Measurements from ENCODE around the gene CWC25. TPM values are rescaled to one million over a fixed set of nuclear protein-coding genes. Genes with fewer than 3 reads are reported as not detected.

The CWC25 gene
- total and polyA plus RNA-seq, 2 of the 13 experiments (the other 11 are each of a cell fraction or from before 2014, with no cell fraction given): 15.6 to 22.7 TPM

DNA sequence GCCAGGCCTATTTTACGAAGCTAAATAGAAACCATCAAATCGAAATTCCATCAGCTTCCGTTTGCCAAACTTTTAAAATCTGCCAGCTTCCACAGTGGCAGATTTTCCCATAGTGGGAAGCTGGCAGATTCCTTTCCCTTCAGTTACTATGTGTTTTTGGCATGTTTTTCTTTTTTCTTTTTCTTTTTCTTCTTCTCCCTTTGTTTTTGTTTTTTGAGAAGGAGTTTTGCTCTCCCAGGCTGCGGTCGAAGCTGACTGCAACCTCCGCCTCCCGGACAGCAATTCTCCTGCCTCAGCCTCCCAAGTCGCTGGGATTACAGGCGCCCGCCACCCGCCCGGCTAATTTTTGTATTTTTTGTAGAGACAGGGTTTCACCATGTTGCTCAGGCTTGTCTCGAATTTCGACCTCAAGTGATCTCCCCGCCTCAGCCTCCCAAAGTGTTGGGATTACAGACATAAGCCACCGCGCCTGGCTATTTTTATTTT lies 684 bp upstream of the CWC25 start (continued):
- TF ChIP-seq CENPT (CRISPR knock-in tag; IDR thresholded peaks at IDR 0.05; ENCODE audit: low read depth) (no peak), NFATC3 (CRISPR knock-in tag; IDR thresholded peaks at IDR 0.05) (0 out of 2 replicates have a peak, but pooled peaks have one; percentile 6), HMGXB3 (CRISPR knock-in tag; IDR thresholded peaks at IDR 0.05; ENCODE audit: borderline replicate concordance) (no peak), THAP7 (CRISPR knock-in tag; IDR thresholded peaks at IDR 0.05) (no peak; the same call in 1 of the 2 replicates), SRF (IDR thresholded peaks at IDR 0.05; ENCODE audit: low read depth, low read length) (no peak), ZNF775 (CRISPR knock-in tag; IDR thresholded peaks at IDR 0.05; ENCODE audit: borderline replicate concordance) (no peak), MTF2 (CRISPR knock-in tag; IDR thresholded peaks at IDR 0.05; ENCODE audit: borderline replicate concordance) (no peak), ZNF891 (CRISPR knock-in tag; IDR thresholded peaks at IDR 0.05) (no peak), KLF12 (CRISPR knock-in tag; IDR thresholded peaks at IDR 0.05; ENCODE audit: borderline replicate concordance) (no peak), CEBPG (CRISPR knock-in tag; IDR thresholded peaks at IDR 0.05) (no peak), ZNF788 (CRISPR knock-in tag; IDR thresholded peaks at IDR 0.05; ENCODE audit: borderline replicate concordance) (no peak), ZC3H4 (CRISPR knock-in tag; IDR thresholded peaks at IDR 0.05; ENCODE audit: borderline replicate concordance) (peak; percentile 56; the same call in 1 of the 2 replicates), SP2 (CRISPR knock-in tag; IDR thresholded peaks at IDR 0.05) (no peak), THRA (CRISPR knock-in tag; IDR thresholded peaks at IDR 0.05; ENCODE audit: borderline replicate concordance) (no peak), NCOR1 (IDR thresholded peaks at IDR 0.05; ENCODE audit: borderline replicate concordance, low read length) (no peak), ZNF552 (CRISPR knock-in tag; IDR thresholded peaks at IDR 0.05; ENCODE audit: borderline replicate concordance) (no peak)
- TF ChIP-seq, protein P1, sequence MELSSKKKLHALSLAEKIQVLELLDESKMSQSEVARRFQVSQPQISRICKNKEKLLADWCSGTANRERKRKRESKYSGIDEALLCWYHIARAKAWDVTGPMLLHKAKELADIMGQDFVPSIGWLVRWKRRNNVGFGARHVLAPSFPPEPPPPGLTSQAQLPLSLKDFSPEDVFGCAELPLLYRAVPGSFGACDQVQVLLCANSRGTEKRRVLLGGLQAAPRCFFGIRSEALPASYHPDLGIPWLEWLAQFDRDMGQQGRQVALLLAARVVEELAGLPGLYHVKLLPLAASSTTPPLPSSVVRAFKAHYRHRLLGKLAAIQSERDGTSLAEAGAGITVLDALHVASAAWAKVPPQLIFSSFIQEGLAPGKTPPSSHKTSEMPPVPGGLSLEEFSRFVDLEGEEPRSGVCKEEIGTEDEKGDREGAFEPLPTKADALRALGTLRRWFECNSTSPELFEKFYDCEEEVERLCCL (CRISPR knock-in tag; IDR thresholded peaks at IDR 0.05; ENCODE audit: borderline replicate concordance): no peak
- TF ChIP-seq, protein P2, sequence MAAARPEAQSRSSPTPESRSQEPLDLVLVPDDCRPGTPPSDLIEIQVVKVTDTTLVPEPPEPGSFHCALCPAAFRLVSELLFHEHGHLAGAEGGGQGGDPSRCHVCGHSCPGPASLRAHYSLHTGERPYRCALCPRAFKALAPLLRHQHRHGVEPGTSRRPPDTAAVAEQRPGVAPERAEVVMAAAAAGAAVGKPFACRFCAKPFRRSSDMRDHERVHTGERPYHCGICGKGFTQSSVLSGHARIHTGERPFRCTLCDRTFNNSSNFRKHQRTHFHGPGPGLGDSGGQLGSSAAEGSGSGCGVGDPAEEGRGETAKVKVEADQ (CRISPR knock-in tag; IDR thresholded peaks at IDR 0.05; ENCODE audit: borderline replicate concordance): no peak; the same call in 1 of the 2 replicates

All from HepG2 (cell line).